ENCODE measurements around the gene AGL.
A peak's percentile ranks its signal among the peaks of the same experiment; 100 is the strongest.
"Not testable (repeated sequence)": the region's sequence is repeated elsewhere in the genome, so short reads cannot be mapped to it uniquely, and the experiment has no call there.

The AGL gene

GRCh38 chr1:99829269-99829668, 20.9 kb upstream of the AGL start:
- no peak for DNase-seq (ENCODE audit: low read depth)
- H3K4me3 ChIP-seq (ENCODE audit: low read depth, low read length): no peak overlapping the region
- no peak for TF ChIP-seq CTCF (conservative IDR thresholded peaks at IDR 0.05; ENCODE audit: low read depth, low read length)

GRCh38 chr1:99833911-99834310, 16.2 kb upstream of the AGL start:
- not testable (repeated sequence) for DNase-seq (ENCODE audit: low read depth); H3K4me3 ChIP-seq (ENCODE audit: low read depth, low read length)

- DNase-seq (ENCODE audit: low read depth); H3K4me3 ChIP-seq (ENCODE audit: low read depth, low read length): not testable (repeated sequence)
Measured at GRCh38 chr1:99836171-99837103, 13.7 kb upstream of the AGL start.

- H3K4me3 ChIP-seq (ENCODE audit: low read depth, low read length); DNase-seq (ENCODE audit: low read depth): not testable (repeated sequence)
Measured at GRCh38 chr1:99840353-99840752, 9.8 kb upstream of the AGL start.

- no peak overlapping the region for H3K4me3 ChIP-seq (ENCODE audit: low read depth, low read length)
- DNase-seq (ENCODE audit: low read depth): no peak
- TF ChIP-seq CTCF (conservative IDR thresholded peaks at IDR 0.05; ENCODE audit: low read depth, low read length): no peak
Measured at GRCh38 chr1:99843760-99844159, 6.4 kb upstream of the AGL start.

GRCh38 chr1:99845201-99845600, 5.0 kb upstream of the AGL start:
- DNase-seq (ENCODE audit: low read depth): not testable (repeated sequence)

GRCh38 chr1:99849413-99849743, 783 bp upstream of the AGL start:
- H3K4me3 ChIP-seq (ENCODE audit: low read depth, low read length): peak overlapping the region; percentile 95
- peak; percentile 3 for DNase-seq (ENCODE audit: low read depth)

More at GRCh38 chr1:99845201-99845600, 5.0 kb upstream of the AGL start:
- H3K4me3 ChIP-seq (ENCODE audit: low read depth, low read length): not testable (repeated sequence)

GRCh38 chr1:99850459-99851291, 514 bp downstream of the AGL start:
- peak; percentile 14 for DNase-seq (ENCODE audit: low read depth)
- no peak for TF ChIP-seq CTCF (conservative IDR thresholded peaks at IDR 0.05; ENCODE audit: low read depth, low read length)
- H3K4me3 ChIP-seq (ENCODE audit: low read depth, low read length): peak overlapping the region; percentile 95

More at GRCh38 chr1:99849413-99849743, 783 bp upstream of the AGL start:
- no peak for TF ChIP-seq CTCF (conservative IDR thresholded peaks at IDR 0.05; ENCODE audit: low read depth, low read length)

All from choroid plexus epithelial cell (primary cell).